ENCODE data around the gene TAS2R50.

The TAS2R50 gene

DNA sequence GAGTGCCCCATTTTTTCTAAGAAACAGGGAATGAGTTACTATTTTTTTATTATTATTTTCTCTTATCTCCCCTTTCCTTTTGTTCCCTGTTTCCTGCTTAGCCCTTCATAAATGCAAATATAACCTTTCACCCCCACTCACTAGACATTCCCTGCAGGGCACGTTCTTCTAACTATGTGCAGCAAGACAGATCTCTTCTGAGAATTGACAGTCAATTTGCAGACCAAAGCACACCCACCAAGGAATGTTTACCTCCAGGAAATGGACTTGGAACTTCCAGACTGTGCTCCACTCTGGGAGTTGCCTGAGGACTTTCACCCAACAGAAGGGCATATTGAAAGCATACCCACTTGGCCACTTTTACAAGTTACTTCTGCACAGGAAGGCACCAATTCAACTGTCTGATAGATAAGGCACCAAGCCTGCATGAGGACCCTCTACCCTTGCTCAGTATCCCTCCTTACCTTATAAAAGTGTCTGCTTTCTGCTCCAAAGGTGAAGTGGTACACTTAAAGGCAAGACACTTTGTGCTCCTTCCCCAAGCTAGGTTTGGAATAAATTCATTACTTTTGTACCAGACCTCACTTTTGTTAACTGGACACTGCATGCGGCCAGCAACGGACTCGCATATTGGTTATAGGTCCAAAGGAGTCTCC, 29.2 kb upstream of the TAS2R50 start:
- DNase-seq (ENCODE audit: insufficient read length, low spot score) (no peak), FAIRE-seq (no peak)
- TF ChIP-seq, protein P1, sequence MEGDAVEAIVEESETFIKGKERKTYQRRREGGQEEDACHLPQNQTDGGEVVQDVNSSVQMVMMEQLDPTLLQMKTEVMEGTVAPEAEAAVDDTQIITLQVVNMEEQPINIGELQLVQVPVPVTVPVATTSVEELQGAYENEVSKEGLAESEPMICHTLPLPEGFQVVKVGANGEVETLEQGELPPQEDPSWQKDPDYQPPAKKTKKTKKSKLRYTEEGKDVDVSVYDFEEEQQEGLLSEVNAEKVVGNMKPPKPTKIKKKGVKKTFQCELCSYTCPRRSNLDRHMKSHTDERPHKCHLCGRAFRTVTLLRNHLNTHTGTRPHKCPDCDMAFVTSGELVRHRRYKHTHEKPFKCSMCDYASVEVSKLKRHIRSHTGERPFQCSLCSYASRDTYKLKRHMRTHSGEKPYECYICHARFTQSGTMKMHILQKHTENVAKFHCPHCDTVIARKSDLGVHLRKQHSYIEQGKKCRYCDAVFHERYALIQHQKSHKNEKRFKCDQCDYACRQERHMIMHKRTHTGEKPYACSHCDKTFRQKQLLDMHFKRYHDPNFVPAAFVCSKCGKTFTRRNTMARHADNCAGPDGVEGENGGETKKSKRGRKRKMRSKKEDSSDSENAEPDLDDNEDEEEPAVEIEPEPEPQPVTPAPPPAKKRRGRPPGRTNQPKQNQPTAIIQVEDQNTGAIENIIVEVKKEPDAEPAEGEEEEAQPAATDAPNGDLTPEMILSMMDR (IDR thresholded peaks at IDR 0.05; ENCODE audit: insufficient read depth, missing control alignments), result no peak

DNA sequence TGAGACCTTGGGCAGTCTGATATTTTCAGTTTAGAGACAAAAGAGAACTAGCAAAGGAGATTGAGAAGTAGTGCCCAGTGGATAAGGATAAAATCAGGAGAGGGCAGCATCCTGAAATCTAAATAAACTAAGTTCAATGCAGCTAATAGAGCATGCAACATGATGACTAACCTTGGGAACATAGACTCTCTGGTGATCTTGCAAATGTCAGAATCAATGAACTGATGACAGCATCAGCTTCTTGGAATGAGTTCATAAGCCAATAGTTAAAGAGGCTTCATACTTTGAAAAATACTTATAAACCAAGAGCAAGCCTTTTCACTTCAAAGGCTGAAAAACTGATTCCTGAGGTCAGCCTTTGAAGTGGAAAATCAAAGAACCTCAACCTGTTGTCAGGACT, 27.5 kb upstream of the TAS2R50 start:
- TF ChIP-seq, protein P1 (IDR thresholded peaks at IDR 0.05; ENCODE audit: insufficient read depth, missing control alignments), result no peak
- DNase-seq (ENCODE audit: insufficient read length, low spot score) (no peak), FAIRE-seq (no peak)

DNA sequence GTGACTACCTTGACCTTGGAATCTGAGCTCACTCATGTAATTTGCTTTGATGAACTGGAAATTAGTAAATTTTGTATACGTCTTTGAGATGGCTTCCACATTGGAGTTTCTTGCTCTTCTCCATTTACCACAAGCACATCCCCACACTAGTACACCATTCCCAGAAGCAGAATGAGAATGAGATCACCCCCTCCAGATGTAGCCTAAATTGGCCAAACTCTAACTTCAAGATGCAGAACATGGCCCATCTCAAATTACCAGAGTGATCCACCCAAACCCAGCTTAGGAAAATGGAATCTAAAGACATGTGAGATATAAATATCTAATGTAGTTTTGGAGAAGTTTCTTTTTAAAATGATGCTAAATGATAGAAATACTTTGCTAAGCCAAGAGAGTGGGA, 20.9 kb upstream of the TAS2R50 start:
- TF ChIP-seq, protein P1 (IDR thresholded peaks at IDR 0.05; ENCODE audit: insufficient read depth, missing control alignments), result no peak
- no peak for DNase-seq (ENCODE audit: insufficient read length, low spot score)
- no peak for FAIRE-seq

DNA sequence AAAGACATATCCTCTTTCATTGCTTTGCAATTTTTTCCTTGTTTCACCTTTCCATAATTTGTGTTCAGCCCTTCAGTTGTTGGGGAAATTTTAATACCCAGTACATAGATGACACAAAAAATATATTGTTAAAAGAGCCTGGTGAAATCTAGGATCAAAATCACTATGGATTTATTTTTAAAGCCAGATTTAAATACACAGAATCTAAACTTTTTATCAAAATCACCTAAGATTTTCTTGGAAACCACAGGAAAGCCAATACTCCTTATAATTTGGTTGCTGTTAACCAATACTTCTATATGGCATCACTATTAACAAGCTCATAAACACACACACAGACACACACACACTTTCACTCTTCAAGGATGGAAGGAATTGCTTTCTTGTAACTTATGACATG, 11.5 kb upstream of the TAS2R50 start, which contains the start of gene TAS2R20:
TAS2R20 (minus strand) TSS at position 101 of the 400 bp plus-strand sequence. CDS start 429 bp downstream, outside the sequence.
- FAIRE-seq, result no peak
- TF ChIP-seq, protein P1 (IDR thresholded peaks at IDR 0.05; ENCODE audit: insufficient read depth, missing control alignments), result no peak

DNA sequence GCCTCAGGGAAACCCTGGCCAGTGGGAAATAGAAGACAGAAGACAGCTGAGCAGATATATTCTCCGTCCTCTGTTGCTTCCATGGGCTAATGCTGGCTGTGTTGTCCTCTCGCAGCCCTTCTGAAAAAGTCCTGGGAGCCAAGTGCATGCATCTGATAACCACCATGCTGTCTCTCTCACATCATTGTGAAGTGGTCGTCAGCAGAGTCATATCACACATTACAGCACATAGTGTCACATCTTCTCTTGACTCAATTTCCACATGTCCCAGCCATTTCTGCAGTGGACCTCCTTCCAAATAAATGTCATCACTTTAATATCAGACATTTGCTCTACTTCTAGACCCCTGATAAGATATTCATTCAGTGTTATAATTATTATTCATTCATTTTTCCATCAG, 7.6 kb upstream of the TAS2R50 start:
- no peak for FAIRE-seq
- DNase-seq (ENCODE audit: insufficient read length, low spot score), result no peak
- TF ChIP-seq, protein P1 (IDR thresholded peaks at IDR 0.05; ENCODE audit: insufficient read depth, missing control alignments), result no peak

More for the DNA sequence above, 11.5 kb upstream of the TAS2R50 start, which contains the start of gene TAS2R20:
- DNase-seq (ENCODE audit: insufficient read length, low spot score), result no peak

DNA sequence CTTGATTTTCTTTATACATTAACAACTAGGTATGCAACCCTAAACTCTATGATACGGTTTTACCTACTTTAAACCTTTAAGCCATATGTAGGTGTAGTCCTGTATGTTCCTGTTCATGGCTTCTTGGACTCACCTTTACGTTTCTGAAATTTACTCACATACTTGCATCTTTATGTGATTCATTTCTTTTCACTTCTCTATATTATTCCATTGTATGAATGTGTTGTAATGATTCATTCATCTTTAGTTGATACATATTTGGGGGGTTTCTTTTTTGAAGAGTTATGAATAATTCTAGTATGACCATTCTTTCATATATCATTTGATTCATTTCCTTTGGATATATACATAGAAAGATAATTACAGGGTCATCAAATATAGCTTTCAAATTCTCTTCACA, 2.4 kb upstream of the TAS2R50 start:
- no peak for DNase-seq (ENCODE audit: insufficient read length, low spot score)
- FAIRE-seq, result no peak
- TF ChIP-seq, protein P1 (IDR thresholded peaks at IDR 0.05; ENCODE audit: insufficient read depth, missing control alignments), result no peak

DNA sequence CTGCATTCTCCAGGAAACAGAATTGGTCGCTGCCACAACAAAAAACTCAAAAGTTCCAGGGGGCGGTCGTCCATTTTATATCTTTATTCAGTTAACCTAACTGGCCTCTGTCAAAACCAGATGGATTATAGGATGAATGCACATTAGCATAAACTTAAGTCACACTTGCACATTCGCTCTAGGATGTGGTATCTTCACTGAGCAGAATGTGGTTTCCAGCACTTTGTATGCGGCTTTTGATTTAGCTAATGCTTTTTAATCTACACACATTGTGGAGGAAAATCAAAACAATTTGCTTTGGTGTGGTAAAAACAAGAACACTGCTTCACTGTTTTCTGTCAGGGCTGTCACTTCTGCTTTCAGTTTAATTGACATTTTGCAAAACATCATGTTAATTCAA, 4.5 kb downstream of the TAS2R50 start:
- TF ChIP-seq, protein P1 (IDR thresholded peaks at IDR 0.05; ENCODE audit: insufficient read depth, missing control alignments), result no peak
- DNase-seq (ENCODE audit: insufficient read length, low spot score), result no peak
- no peak for FAIRE-seq

Measured in D721Med (cell line).